HG03442 (cell line): ENCODE data around the gene OSBPL9.
"Not testable (repeated sequence)": the region's sequence is repeated elsewhere in the genome, so short reads cannot be mapped to it uniquely, and the experiment has no call there.

Experiments used
- ATAC-seq: cut with Tn5 transposase; IDR thresholded peaks from one replicate; pipeline ENCODE4 v1.9.1; 2021; ENCODE audit warnings: mild to moderate bottlenecking, moderate library complexity; ENCODE audit not compliant: unreplicated experiment

OSBPL9 gene

GRCh38 chr1:51761351-51761750 is 144.5 kb downstream of the OSBPL9 start:
- ATAC-seq: no peak

DNA sequence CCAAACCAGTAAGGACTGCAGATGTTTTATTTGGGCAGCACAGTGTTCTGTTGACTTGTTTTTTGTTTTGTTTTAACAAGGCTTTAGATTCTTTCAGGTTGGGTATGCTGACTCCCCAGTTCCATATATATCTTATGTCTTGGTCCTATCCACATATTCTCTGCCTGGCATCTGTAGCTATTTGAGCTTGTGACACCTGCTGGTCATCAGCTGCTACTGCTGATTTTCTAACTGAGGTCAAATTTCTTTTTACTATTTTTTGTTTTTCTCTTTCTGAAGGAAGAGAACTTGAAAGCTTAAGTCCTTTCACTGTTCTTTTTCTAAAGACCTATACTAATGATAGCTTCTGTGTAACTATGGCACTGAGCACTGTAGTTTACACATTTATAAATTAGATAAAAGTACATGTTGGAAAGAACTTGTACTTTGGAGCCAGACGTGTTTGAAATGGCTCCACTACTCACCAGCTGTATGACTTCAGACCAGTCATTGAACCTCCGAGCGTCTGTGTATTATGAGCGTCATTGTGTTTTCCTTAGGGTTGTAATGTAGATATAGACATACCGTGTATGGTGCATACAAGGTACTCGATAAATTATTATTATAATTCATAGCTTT is 152.2 kb downstream of the OSBPL9 start:
- peak; percentile 47 for ATAC-seq

DNA sequence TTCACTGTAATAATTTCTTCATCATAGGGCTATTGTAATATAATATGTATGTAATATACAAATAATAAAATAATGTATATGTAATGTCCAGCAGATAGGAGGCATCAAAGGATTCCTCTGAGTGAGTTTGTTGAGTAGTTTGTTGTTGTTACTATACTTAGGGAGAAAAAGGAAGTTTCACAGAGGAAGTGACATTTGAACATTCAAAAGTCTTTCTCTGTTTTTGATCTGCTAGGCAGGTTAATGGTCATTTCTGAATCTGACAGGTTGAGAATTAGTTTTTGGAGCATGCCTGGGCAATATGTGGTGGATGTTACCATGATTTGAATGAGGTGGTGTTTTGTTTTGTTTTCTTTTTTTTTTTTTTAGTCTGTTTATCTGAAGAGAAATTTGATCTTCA is 159.5 kb downstream of the OSBPL9 start:
- ATAC-seq: no peak

DNA sequence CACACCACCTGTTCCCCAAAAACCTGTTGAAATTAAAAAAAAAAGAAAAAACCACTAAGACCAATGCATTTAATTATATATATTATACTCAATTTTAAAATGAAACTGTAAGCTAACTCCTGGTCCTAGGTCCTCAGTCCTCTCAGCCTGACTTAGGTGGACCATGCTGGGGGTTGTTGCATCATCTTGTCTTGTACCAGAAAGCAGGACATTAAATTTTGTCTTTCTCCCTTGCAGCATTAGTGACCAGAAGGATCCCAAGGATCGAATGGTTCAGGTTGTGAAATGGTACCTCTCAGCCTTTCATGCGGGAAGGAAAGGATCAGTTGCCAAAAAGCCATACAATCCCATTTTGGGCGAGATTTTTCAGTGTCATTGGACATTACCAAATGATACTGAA is 164.0 kb downstream of the OSBPL9 start:
- no peak for ATAC-seq

- no peak for ATAC-seq
These were observed 168.1 kb downstream of the OSBPL9 start for GRCh38 chr1:51784997-51785421.

DNA sequence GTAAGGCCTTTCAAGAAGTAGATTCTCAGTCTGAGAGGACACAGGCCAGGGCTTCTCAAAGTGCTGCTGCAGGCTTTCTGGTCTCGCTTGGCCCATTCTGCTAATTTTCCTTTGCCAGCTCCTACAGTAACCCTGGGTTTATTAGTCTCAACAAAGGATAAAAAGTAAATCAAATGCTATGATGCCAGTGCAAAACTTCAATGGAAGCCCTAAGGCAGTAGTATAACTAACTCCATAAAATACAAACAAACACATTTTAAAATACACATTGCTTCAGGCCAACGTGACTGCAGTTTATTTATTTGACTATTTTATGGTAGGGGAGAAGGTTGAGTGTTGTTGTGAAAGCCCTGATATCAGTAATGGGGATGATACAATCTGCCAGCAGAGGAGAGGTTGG is 172.0 kb downstream of the OSBPL9 start:
- no peak for ATAC-seq

DNA sequence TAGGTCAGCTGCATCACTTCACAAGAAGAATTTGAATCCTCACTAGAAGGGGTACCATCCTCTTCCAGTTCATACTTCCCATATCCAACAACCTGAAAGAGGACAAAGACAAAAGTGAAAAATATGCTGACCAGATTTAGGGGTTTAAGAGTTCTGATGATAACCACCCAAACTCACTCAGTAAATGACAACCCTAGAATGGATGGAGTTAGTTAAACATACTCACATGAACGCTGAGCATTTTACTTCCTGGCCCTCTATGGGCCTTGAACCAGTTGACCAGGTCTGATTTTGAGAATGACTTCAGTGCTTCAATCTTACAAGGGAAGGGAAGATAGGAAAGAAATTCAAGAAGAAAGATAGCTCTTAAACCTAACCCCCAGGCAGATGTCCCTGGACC is 172.4 kb downstream of the OSBPL9 start:
- ATAC-seq: no peak

DNA sequence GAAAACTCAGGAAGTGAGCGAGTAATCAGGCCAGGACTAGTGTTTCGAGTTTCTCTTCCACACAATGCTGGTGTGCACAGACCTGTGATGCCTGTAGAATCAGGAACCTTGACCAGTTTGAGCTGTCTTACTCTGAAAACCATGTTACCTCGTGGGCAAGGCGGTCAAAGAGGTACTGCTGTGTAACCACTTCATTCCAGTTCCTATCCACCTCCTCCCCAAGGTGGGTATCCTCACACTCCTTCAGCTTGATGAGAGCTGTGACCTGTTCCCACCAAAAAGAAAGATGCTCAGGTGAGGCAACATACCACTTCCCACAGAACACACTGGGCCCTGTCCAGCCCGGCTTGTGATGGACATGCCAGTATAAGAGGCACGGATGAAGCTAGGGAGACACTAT is 173.5 kb downstream of the OSBPL9 start:
- no peak for ATAC-seq

DNA sequence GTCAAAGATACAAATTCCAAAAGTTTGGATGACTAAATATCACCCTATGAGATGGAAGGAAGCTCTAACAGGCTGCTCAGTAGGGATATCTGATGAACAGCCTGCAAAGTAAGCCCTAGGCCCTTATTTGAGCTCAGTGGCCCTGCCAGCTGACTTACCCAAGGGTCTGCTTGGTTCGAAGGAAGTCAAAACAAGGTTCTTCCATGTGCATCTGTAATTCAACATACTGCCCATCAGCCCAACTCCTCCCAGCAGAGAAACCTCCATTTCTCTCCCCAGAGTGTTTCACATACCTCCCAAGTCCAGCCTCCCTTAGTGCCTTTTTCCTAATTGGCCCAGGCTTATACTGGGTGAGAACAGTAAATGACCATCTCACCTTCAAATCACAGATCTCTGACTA is 175.0 kb downstream of the OSBPL9 start:
- no peak for ATAC-seq

GRCh38 chr1:51792864-51793263 is 176.0 kb downstream of the OSBPL9 start:
- ATAC-seq: no peak

GRCh38 chr1:51794260-51794659 is 177.4 kb downstream of the OSBPL9 start:
- no peak for ATAC-seq

- ATAC-seq: no peak
These were observed 178.0 kb downstream of the OSBPL9 start for GRCh38 chr1:51794868-51795267.

GRCh38 chr1:51799372-51799771 is 182.5 kb downstream of the OSBPL9 start:
- ATAC-seq: no peak

GRCh38 chr1:51814513-51814912 is 197.6 kb downstream of the OSBPL9 start:
- ATAC-seq: no peak

GRCh38 chr1:51818487-51818886 is 201.6 kb downstream of the OSBPL9 start:
- ATAC-seq: no peak

GRCh38 chr1:51819021-51819420 is 202.1 kb downstream of the OSBPL9 start:
- not testable (repeated sequence) for ATAC-seq

DNA sequence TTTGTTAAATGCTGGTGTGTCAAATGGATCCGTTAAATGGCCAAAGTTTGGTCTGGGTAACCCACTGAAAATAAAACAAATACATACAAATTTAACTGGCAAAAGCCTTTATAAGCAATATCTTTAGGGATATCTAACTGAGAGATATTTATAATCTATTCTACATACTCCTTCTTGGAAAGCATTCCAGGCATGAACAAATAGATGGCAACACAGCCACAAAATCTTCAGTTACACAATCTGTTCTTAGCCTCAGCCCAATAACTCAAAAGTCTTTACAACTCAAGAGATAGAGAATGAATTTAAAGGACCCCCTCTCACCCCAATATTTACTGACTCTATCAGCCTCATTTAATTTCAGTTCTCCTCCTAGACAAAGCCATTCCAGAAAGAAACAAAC is 202.9 kb downstream of the OSBPL9 start:
- no peak for ATAC-seq

DNA sequence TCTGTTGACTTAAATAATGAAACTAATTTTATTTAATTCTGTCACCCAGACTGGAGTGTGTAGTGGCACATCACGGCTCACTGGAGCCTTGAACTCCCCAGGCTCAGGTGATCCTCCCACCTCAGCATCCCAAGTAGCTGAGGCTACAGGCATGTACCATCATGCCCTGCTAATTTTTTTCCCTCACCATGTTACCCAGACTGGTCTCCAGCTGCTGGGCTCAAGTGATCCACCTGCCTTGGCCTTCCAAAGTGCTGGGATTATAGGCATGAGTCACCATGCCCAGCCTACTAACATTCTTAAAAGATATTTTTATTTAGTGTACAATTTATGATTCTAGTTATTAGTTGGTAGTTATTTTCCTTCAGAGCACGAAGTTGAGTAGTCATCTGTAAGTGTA is 212.2 kb downstream of the OSBPL9 start:
- ATAC-seq: no peak

GRCh38 chr1:51833700-51834099 is 216.8 kb downstream of the OSBPL9 start:
- no peak for ATAC-seq

- ATAC-seq: no peak
These were observed 220.4 kb downstream of the OSBPL9 start for GRCh38 chr1:51837243-51837642.
